K562 (cell line): ENCODE results near the gene NCOR2. TPM values are rescaled to one million over a fixed set of nuclear protein-coding genes. Genes with fewer than 3 reads are reported as not detected.

Experiments
- ATAC-seq: fragments of 200-7000 bp; cut with Tn5 transposase; 3 replicates; pipeline ENCODE4 v1.9.1; 2020; ENCODE audit warnings: moderate library complexity
- BruUV-seq: library from RNA; stranded (reverse); fragments of 400-500 nt; replicated peaks from 2 replicates; lab custom pipeline; 2021; lab: Mats Ljungman, UMichigan
- CTCF ChIA-PET: fragments of 300-600 bp; formaldehyde crosslinking; extraction: SDS; loops from one replicate; lab custom pipeline; 2021; ENCODE audit warnings: low intra/inter-chr PET ratio; lab: Yijun Ruan, JAX
- POLR2A ChIA-PET: fragments of 300-600, 350-650 bp; sonication (Branson Sonifier 250); formaldehyde crosslinking; extraction: SDS; loops from one replicate; lab custom pipeline; 2021; ENCODE audit warnings: antibody characterized with exemption, inconsistent platforms; lab: Yijun Ruan, JAX
- DNase-seq, 4 experiments: peaks; one replicate each; pipeline versions ENCODE4 v3.0.0 to v3.0.0-alpha.2; 2011 to 2018; ENCODE audit warnings: low spot score in 3 of 4, mixed read lengths in 3 of 4; ENCODE audit errors: extremely low read depth in 1 of 4
- FAIRE-seq: peaks from 2 replicates; lab custom pipeline; 2011; peaks lifted over from hg19 to GRCh38; lab: Jason Lieb, UNC
- H2AFZ ChIP-seq: 2 replicates; pipeline ENCODE4 v1.6.0; 2011; ENCODE audit warnings: low read depth, low read length, control low read depth, inconsistent platforms
- H3K27ac ChIP-seq: fragments of 200-600 bp; 3 replicates; pipeline ENCODE4 v1.8.0; 2011; ENCODE audit warnings: low read depth, mild to moderate bottlenecking, control low read depth, inconsistent platforms, low read length, moderate library complexity, mixed read lengths; ENCODE audit errors: extremely low read depth
- H3K27me3 ChIP-seq, 2 experiments: fragments of 300-600 bp in 1 of 2; 2 replicates in 1 of 2; 3 replicates in 1 of 2; pipeline versions ENCODE4 v1.6.0 to v1.8.0; 2011; ENCODE audit warnings: inconsistent platforms in 2 of 2, low read length in 2 of 2, mild to moderate bottlenecking in 1 of 2, mixed read lengths in 1 of 2, moderate library complexity in 1 of 2; ENCODE audit not compliant: control insufficient read depth in 2 of 2, insufficient read depth in 2 of 2
- H3K36me3 ChIP-seq: fragments of 300-600 bp; 3 replicates; pipeline ENCODE4 v1.8.0; 2011; ENCODE audit warnings: mild to moderate bottlenecking, low read length, inconsistent platforms; ENCODE audit not compliant: control insufficient read depth, insufficient read depth
- H3K4me1 ChIP-seq, 2 experiments: fragments of 200-600 bp in 1 of 2; replicated peaks in 1 of 2; 2 replicates in 1 of 2; 3 replicates in 1 of 2; pipeline versions ENCODE4 v1.5.1 to v1.8.0; 2011; ENCODE audit warnings: inconsistent platforms in 2 of 2, low read length in 2 of 2, mild to moderate bottlenecking in 1 of 2, mixed read lengths in 1 of 2, moderate library complexity in 1 of 2; ENCODE audit not compliant: control insufficient read depth in 2 of 2, insufficient read depth in 2 of 2
- H3K4me2 ChIP-seq: 2 replicates; pipeline ENCODE4 v1.6.1; 2011; ENCODE audit warnings: low read length, control low read depth, inconsistent platforms, mixed read lengths; ENCODE audit not compliant: insufficient read depth
- H3K4me3 ChIP-seq: fragments of 200-600 bp; sonication (generic), shearing (Covaris generic); 2 replicates; pipeline ENCODE4 v1.5.1; 2016; ENCODE audit warnings: control low read depth, inconsistent platforms
- H3K79me2 ChIP-seq: fragments of 200-600 bp; 3 replicates; pipeline ENCODE4 v1.8.0; 2011; ENCODE audit warnings: low read length, inconsistent platforms; ENCODE audit not compliant: control insufficient read depth, insufficient read depth
- H3K9ac ChIP-seq, 2 experiments: 2 replicates each; pipeline versions ENCODE4 v1.6.0 to v1.6.1; 2011; ENCODE audit warnings: low read depth in 2 of 2, low read length in 2 of 2, control low read depth in 1 of 2, inconsistent platforms in 1 of 2, mild to moderate bottlenecking in 1 of 2, mixed read lengths in 1 of 2; ENCODE audit not compliant: insufficient read depth in 1 of 2
- H3K9me1 ChIP-seq: one replicate; pipeline ENCODE4 v1.6.0; 2011; ENCODE audit warnings: inconsistent platforms, mild to moderate bottlenecking, low read length, moderate library complexity; ENCODE audit not compliant: control insufficient read depth, insufficient read depth
- H3K9me3 ChIP-seq: replicated peaks from 2 replicates; pipeline ENCODE4 v1.5.1; 2011; ENCODE audit warnings: low read depth, low read length, inconsistent platforms; ENCODE audit not compliant: control insufficient read depth, insufficient read depth
- H4K20me1 ChIP-seq: replicated peaks from 2 replicates; pipeline ENCODE4 v1.6.1; 2011; ENCODE audit warnings: low read length, inconsistent platforms, mixed read lengths; ENCODE audit not compliant: control insufficient read depth, insufficient read depth
- BRF1 ChIP-seq: IDR thresholded peaks from 3 replicates; pipeline ENCODE4 v1.6.1; 2011; ENCODE audit warnings: borderline replicate concordance, mild to moderate bottlenecking; ENCODE audit not compliant: insufficient read length; ENCODE audit errors: extremely low read depth
- ELF2 ChIP-seq: fragments of 250-450 bp; sonication (Bioruptor Pico); IDR thresholded peaks from 2 replicates; pipeline ENCODE4 v1.5.0; 2021; ENCODE audit warnings: mild to moderate bottlenecking
- GATAD2A ChIP-seq: fragments of 450-650 bp; IDR thresholded peaks from 2 replicates; pipeline ENCODE4 v1.6.1; 2017
- HBP1 ChIP-seq: fragments of 450-650 bp; formaldehyde crosslinking; IDR thresholded peaks from 2 replicates; pipeline ENCODE4 v1.4.0; 2022; ENCODE audit warnings: missing genetic modification characterization
- JUN ChIP-seq, 2 experiments: sonication (generic) in 1 of 2; formaldehyde crosslinking in 1 of 2; IDR thresholded peaks; 2 replicates each; pipeline versions ENCODE4 v1.6.1 to v1.8.0; 2012 to 2022; ENCODE audit warnings: borderline replicate concordance in 2 of 2, mild to moderate bottlenecking in 2 of 2, improper control_type of control experiment in 1 of 2, low read depth in 1 of 2, low read length in 1 of 2, missing genetic modification reagents in 1 of 2
- KHSRP ChIP-seq: fragments of 450-650 bp; IDR thresholded peaks from 2 replicates; pipeline ENCODE4 v1.6.1; 2017
- MLX ChIP-seq, 2 experiments: fragments of 450-650 bp in 1 of 2; sonication (generic) in 1 of 2; formaldehyde crosslinking; conservative IDR thresholded peaks; 2 replicates each; pipeline versions ENCODE4 v1.4.0 to v1.8.1; 2020 to 2022; ENCODE audit warnings: mild to moderate bottlenecking in 1 of 2, missing genetic modification reagents in 1 of 2
- RREB1 ChIP-seq: fragments of 250-450 bp; sonication (Bioruptor Pico); IDR thresholded peaks from 2 replicates; pipeline ENCODE4 v1.4.0; 2020
- SMARCA5 ChIP-seq: fragments of 450-650 bp; IDR thresholded peaks from 2 replicates; pipeline ENCODE4 v1.6.1; 2016
- SRSF7 ChIP-seq: fragments of 200-400 bp; formaldehyde crosslinking; optimal IDR thresholded peaks from 2 replicates; pipeline ENCODE3; 2017; ENCODE audit warnings: mild to moderate bottlenecking, low read depth, low read length
- XRCC4 ChIP-seq: IDR thresholded peaks from one replicate; pipeline ENCODE4 v1.6.1; 2011; ENCODE audit not compliant: insufficient read depth, insufficient read length; ENCODE audit errors: extremely low read depth
- ZNF143 ChIP-seq: sonication (generic); formaldehyde crosslinking; IDR thresholded peaks from 2 replicates; pipeline ENCODE4 v1.9.0; 2022; ENCODE audit warnings: mild to moderate bottlenecking, missing genetic modification reagents
- ZNF511 ChIP-seq: sonication (generic); formaldehyde crosslinking; IDR thresholded peaks from 2 replicates; pipeline ENCODE4 v1.8.0; 2022; ENCODE audit warnings: mild to moderate bottlenecking, missing genetic modification reagents
- WGBS: fragments of 100-300 bp; shearing (Covaris generic); methylation state at CpG from one replicate; pipeline ENCODE4 v1.1.6; 2016; ENCODE audit warnings: low coverage, mixed read lengths; ENCODE audit not compliant: insufficient coverage; ENCODE audit errors: missing lambda C conversion rate; 5-methylcytosine and 5-hydroxymethylcytosine counted together
- in situ Hi-C: fragments of 300-500 bp; cut with MboI; formaldehyde crosslinking; loops from 4 replicates; pipeline ENCODE4 v1.15.0; 2018; ENCODE audit warnings: inconsistent platforms, mixed read lengths
- intact Hi-C: fragments of 100-400 bp; cut with micrococcal nuclease; formaldehyde crosslinking; loops from 2 replicates; pipeline ENCODE4 v1.14.2; 2022
- polyA plus RNA-seq, 8 experiments: library from polyadenylated mRNA; depleted of rRNA in 4 of 8; stranded (reverse) in 5 of 8; unstranded in 3 of 8; fragments of >200 nt; fragmentation: Nextera tagmentation in 2 of 8; fragmentation: Illumina TruSeq in 1 of 8; extraction: Ambion mirVana in 2 of 8; extraction: Trizol in 1 of 8; gene quantifications; 2 replicates each; pipeline versions ENCODE4 v1.2.1 to v1.2.3, GENCODE V29; 2011 to 2014; ENCODE audit warnings: inconsistent platforms in 1 of 8, missing spikeins in 1 of 8
- total RNA-seq, 7 experiments: library from RNA; depleted of rRNA in 6 of 7; stranded (reverse); fragments of >200 nt in 6 of 7; fragmentation: Illumina TruSeq in 2 of 7; extraction: Trizol in 2 of 7; gene quantifications; 2 replicates each; pipeline versions ENCODE4 v1.2.1 to v1.2.3, GENCODE V29; 2011 to 2021; ENCODE audit warnings: low replicate concordance in 1 of 7

The NCOR2 gene
- total and polyA plus RNA-seq, 9 of the 15 experiments (the other 6 are each of a cell fraction or from before 2014, with no cell fraction given): 0.18 to 126 (median 8.4) TPM

- Histone ChIP-seq H4K20me1 (no peaks in the 10 kb centered on the region), H3K9ac (no peak overlapping the region), H3K27ac (no peak overlapping the region), H3K9me1 (no peaks in the 10 kb centered on the region), H3K79me2 (no peaks in the 10 kb centered on the region), H2AFZ (no peak overlapping the region), H3K4me1 (peaks cover 33 to 43% of the 10 kb centered on the region in 2 experiments), H3K4me2 (no peak overlapping the region), H3K9me3 (peaks cover 7% of the 10 kb centered on the region), H3K4me3 (no peak overlapping the region), H3K36me3 (no peaks in the 10 kb centered on the region), H3K27me3 (peaks cover 6 to 9% of the 10 kb centered on the region in 2 experiments; a peak in 1 of 5 replicates)
- ChIA-PET CTCF (no interaction called here), POLR2A (interaction anchor here (0.6 kb wide), 3 partner anchors 11 to 317 kb away, joined by 3 to 4 read pairs (median 3); no protein-coding TSS in a partner anchor)
- no TSS peak for BruUV-seq
- 36% methylated on average over 6 of the region's 6 CpGs for WGBS
- FAIRE-seq (no peak), ATAC-seq (no peak), DNase-seq (no peak)
- intact Hi-C loops: no loop called here
- in situ Hi-C loops: no loop called here
- TF ChIP-seq ELF2 (no peak), JUN (IDR thresholded peaks at IDR 0.05; ENCODE audit: borderline replicate concordance, low read depth, low read length) (no peak), JUN (CRISPR knock-in tag; IDR thresholded peaks at IDR 0.05; ENCODE audit: borderline replicate concordance) (no peak), ZNF143 (CRISPR knock-in tag) (no peak), KHSRP (no peak), XRCC4 (no peak), SMARCA5 (no peak), GATAD2A (no peak), ZNF511 (no peak), RREB1 (no peak), SRSF7 (no peak), MLX (CRISPR knock-in tag; conservative IDR thresholded peaks at IDR 0.05) (no peak), HBP1 (CRISPR knock-in tag) (no peak), BRF1 (no peak)
Observed at GRCh38 chr12:124604264-124604680, 36.9 kb upstream of the NCOR2 start.
